SU-DHL-6 (cell line): Measurements from ENCODE around the gene CTNNBL1.
A peak's percentile ranks its signal among the peaks of the same experiment; 100 is the strongest.

Source experiments
- H2AFZ ChIP-seq: fragments of 200-600 bp; sonication (generic); 2 replicates; pipeline ENCODE4 v1.6.1; 2014; ENCODE audit warnings: low read depth, mild to moderate bottlenecking, moderate library complexity, mixed read lengths, antibody characterized with exemption, low read length; ENCODE audit not compliant: severe bottlenecking
- H3F3A ChIP-seq: fragments of 200-600 bp; shearing (Covaris generic); 2 replicates; pipeline ENCODE4 v1.6.0; 2016; ENCODE audit warnings: antibody characterized with exemption, mild to moderate bottlenecking; ENCODE audit not compliant: insufficient read depth
- H3K27ac ChIP-seq: fragments of 200-600 bp; sonication (generic); 2 replicates; pipeline ENCODE4 v1.5.1; 2016; ENCODE audit warnings: low read depth, mild to moderate bottlenecking, low read length, moderate library complexity, mixed read lengths
- H3K27me3 ChIP-seq: fragments of 200-600 bp; sonication (generic), shearing (Covaris generic); 2 replicates; pipeline ENCODE4 v1.6.0; 2014; ENCODE audit warnings: mild to moderate bottlenecking, low read length
- H3K36me3 ChIP-seq: fragments of 200-600 bp; sonication (generic); 2 replicates; pipeline ENCODE4 v1.6.1; 2014; ENCODE audit warnings: mild to moderate bottlenecking, low read length, mixed read lengths
- H3K4me2 ChIP-seq: fragments of 300-600, 200-600 bp; shearing (Covaris generic), sonication (generic); 2 replicates; pipeline ENCODE4 v1.6.0; 2014; ENCODE audit warnings: low read length, low read depth, mild to moderate bottlenecking; ENCODE audit not compliant: poor library complexity, severe bottlenecking
- H3K4me3 ChIP-seq: fragments of 200-600 bp; sonication (generic); 2 replicates; pipeline ENCODE4 v1.5.1; 2014; ENCODE audit warnings: antibody characterized with exemption, low read length, mild to moderate bottlenecking, mixed read lengths; ENCODE audit not compliant: insufficient read depth, poor library complexity, severe bottlenecking
- H3K79me2 ChIP-seq: fragments of 200-600 bp; sonication (generic); 2 replicates; pipeline ENCODE4 v1.6.1; 2014; ENCODE audit warnings: mild to moderate bottlenecking, low read length, moderate library complexity; ENCODE audit not compliant: insufficient read depth
- H3K9ac ChIP-seq: fragments of 200-600 bp; sonication (generic); 2 replicates; pipeline ENCODE4 v1.7.0; 2014; ENCODE audit warnings: mild to moderate bottlenecking, low read length
- H3K9me2 ChIP-seq: fragments of 200-600 bp; sonication (generic); replicated peaks from 2 replicates; pipeline ENCODE4 v1.6.1; 2014; ENCODE audit warnings: low read length; ENCODE audit not compliant: insufficient read depth
- H3K9me3 ChIP-seq: fragments of 200-600 bp; sonication (generic); 2 replicates; pipeline ENCODE4 v1.6.1; 2014; ENCODE audit warnings: low read length, mixed read lengths; ENCODE audit not compliant: insufficient read depth
- H4K20me1 ChIP-seq: fragments of 200-600 bp; sonication (generic); 2 replicates; pipeline ENCODE4 v1.6.1; 2014; ENCODE audit warnings: low read depth, mild to moderate bottlenecking, antibody characterized with exemption, low read length, moderate library complexity, mixed read lengths
- EZH2phosphoT487 ChIP-seq: fragments of 200-600 bp; sonication (generic), shearing (Covaris generic); conservative IDR thresholded peaks from 2 replicates; pipeline ENCODE4 v1.6.1; 2018; ENCODE audit warnings: mild to moderate bottlenecking, antibody characterized with exemption, low read length, moderate library complexity, mixed read lengths
- TF ChIP-seq, protein P1 (sequence below): fragments of 200-600 bp; sonication (generic); IDR thresholded peaks from one replicate; pipeline ENCODE4 v1.5.1; 2017; ENCODE audit warnings: antibody characterized with exemption, mild to moderate bottlenecking, low read length, moderate library complexity; ENCODE audit not compliant: insufficient read depth, poor library complexity, severe bottlenecking

CTNNBL1 gene

DNA sequence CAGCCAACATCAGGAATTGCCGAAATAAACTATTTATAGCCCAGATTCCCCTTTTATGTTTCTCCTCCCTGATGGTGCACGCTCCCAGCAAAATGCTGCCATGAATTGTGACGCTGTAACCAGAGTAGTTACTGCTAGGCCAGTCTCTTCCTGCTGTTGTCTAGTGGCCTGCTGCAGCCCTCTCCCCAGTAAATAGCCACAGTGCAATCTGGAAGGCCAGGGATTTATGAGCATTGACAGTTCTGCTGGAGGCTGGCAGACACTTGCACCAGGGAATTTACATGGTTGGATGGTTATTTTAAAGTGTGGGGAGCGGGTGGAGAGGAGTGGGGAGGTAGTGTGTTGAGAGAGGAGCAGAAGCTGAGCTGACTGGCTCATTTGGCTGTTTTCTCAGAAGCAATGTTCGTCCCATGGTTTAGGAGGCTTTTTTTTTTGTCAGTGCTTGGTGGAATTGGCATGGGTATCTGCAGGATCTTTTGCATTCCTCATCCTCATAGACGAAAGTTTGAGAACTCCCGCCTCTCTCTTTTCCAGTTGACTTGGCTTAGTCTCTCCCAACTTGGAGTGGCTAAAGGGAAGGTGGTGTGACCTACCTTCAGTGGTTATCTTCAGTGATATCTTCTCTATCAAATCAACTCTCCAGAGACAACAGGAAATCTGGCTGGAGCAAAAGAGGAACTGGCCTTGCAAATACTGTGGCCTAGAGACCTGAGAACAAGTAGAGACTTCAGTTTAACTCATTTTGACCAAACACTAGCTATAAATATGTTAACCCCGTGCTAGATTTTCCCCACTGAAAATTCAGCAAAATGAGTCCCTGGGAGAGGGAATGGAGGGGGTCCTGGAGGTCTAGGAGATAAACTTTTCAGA lies 109.8 kb downstream of the CTNNBL1 start:
- H3K27ac ChIP-seq: peak overlapping the region; percentile 73
- H3K4me3 ChIP-seq: no peak overlapping the region

DNA sequence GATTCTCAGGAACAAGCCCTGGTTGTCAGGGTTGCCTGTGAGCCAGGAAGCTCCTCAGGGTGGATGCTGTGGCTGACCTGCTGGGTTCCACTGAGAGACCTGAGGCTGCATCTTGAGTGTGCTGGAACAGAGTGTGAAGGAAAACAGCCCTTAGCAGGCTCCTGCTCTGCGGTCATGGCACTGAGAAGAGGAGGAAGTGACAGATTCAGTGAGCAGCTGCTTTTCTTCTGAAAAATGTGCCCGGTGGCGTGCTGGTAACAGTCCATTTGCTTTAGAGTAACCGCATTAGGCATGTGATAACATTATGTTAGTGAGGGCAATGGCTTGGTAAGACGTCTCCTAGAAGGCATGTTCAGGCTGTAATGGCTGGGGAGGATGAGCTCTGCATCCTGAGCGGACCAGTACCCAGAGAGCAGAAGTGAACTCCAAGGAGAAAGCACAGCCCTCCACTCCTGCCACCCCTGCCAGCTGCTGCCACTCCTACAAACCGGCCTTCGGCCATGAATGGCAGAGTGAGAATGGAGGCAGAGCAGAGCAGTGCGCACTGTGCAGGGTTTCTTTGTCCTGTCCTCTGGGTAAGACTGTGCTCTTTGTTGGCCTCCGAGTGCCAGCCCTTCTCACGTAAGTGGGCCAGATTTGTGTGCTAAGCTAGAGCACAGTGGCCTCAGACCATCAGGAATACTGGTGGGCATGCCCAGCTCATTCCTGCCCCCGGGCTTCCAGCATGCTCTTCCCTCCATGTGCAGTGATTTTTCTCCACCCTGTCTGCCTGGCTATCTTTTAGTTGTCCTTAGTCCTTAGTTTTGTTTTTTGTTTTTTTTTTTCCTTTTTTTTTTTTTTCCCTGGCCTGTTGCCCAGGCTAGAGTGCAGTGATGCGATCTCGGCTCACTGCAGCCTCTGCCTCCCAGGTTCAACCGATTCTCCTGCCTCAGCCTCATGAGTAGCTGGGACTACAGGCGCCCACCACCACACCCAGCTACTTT lies 111.0 kb downstream of the CTNNBL1 start:
- no peaks in the 10 kb centered on the region for H3K9me3 ChIP-seq
- no peaks in the 10 kb centered on the region for H3K79me2 ChIP-seq
- no peak overlapping the region for H2AFZ ChIP-seq
- no peaks in the 10 kb centered on the region for H3K36me3 ChIP-seq
- no peaks in the 10 kb centered on the region for H3K27me3 ChIP-seq
- H3K9me2 ChIP-seq: no peaks in the 10 kb centered on the region
- H3F3A ChIP-seq: no peaks in the 10 kb centered on the region
- peak overlapping the region; percentile 73 for H3K27ac ChIP-seq
- H3K9ac ChIP-seq: peak overlapping the region; percentile 20; the same call in 1 of the 2 replicates
- no peak overlapping the region for H3K4me3 ChIP-seq
- peak overlapping the region; percentile 39 for H3K4me2 ChIP-seq
- TF ChIP-seq, protein P1, sequence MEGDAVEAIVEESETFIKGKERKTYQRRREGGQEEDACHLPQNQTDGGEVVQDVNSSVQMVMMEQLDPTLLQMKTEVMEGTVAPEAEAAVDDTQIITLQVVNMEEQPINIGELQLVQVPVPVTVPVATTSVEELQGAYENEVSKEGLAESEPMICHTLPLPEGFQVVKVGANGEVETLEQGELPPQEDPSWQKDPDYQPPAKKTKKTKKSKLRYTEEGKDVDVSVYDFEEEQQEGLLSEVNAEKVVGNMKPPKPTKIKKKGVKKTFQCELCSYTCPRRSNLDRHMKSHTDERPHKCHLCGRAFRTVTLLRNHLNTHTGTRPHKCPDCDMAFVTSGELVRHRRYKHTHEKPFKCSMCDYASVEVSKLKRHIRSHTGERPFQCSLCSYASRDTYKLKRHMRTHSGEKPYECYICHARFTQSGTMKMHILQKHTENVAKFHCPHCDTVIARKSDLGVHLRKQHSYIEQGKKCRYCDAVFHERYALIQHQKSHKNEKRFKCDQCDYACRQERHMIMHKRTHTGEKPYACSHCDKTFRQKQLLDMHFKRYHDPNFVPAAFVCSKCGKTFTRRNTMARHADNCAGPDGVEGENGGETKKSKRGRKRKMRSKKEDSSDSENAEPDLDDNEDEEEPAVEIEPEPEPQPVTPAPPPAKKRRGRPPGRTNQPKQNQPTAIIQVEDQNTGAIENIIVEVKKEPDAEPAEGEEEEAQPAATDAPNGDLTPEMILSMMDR: no peak
- no peak for TF ChIP-seq EZH2phosphoT487
- H4K20me1 ChIP-seq: no peaks in the 10 kb centered on the region

More for the DNA sequence above, 109.8 kb downstream of the CTNNBL1 start:
- no peaks in the 10 kb centered on the region for H3K9me2 ChIP-seq
- no peaks in the 10 kb centered on the region for H3K79me2 ChIP-seq
- no peaks in the 10 kb centered on the region for H3K9me3 ChIP-seq
- no peaks in the 10 kb centered on the region for H3K36me3 ChIP-seq
- H2AFZ ChIP-seq: no peak overlapping the region
- H3F3A ChIP-seq: no peaks in the 10 kb centered on the region
- H3K9ac ChIP-seq: peak overlapping the region; percentile 20; the same call in 1 of the 2 replicates
- no peaks in the 10 kb centered on the region for H4K20me1 ChIP-seq
- H3K27me3 ChIP-seq: no peaks in the 10 kb centered on the region
- TF ChIP-seq, protein P1: no peak
- TF ChIP-seq EZH2phosphoT487: no peak
- peak overlapping the region; percentile 39 for H3K4me2 ChIP-seq

DNA sequence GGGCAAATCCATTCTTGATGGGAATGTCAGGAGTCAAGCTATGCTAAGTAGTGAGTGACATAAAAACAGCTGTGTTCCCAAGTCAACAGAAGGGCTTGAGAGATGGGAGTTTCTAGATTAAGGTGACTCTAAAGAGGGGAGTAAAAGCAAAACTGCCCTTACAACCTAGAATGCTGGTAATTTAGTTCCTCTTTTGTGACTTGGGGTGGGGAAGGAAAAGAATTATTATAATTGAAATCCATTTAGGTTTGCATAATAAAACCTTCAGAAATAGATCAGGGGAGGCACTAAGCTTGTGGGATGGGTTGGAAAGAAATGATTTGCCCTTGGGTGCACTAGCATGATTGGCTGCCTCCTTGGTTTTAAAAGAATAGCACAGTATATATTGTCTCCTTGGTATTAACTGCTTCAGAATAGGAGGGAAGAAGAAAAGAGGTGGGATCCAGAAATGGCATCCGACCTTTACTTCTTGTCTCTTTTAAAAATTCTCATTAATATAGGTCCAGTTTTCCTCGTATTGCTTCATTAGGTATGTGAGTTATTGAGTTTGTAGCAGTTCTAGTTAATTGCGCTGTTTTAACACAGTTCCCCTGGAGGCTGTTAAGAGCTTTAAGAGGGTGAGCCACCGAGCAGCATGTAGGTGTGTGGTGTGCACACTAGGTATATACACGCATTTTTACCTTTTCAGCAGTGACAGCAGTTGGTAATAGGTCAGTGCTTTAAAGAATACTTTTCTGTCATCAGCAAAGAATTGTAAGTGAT lies 113.8 kb downstream of the CTNNBL1 start:
- Histone ChIP-seq H3K9me2 (no peaks in the 10 kb centered on the region), H3K27me3 (no peaks in the 10 kb centered on the region), H3K4me3 (no peak overlapping the region), H3K36me3 (no peaks in the 10 kb centered on the region), H4K20me1 (no peaks in the 10 kb centered on the region), H3K9ac (no peak overlapping the region), H3F3A (no peaks in the 10 kb centered on the region), H2AFZ (no peak overlapping the region), H3K4me2 (no peak overlapping the region), H3K9me3 (no peaks in the 10 kb centered on the region), H3K79me2 (no peaks in the 10 kb centered on the region), H3K27ac (no peak overlapping the region)
- TF ChIP-seq EZH2phosphoT487: no peak
- TF ChIP-seq, protein P1: no peak
